Fibroblast of villous mesenchyme (primary cell): ENCODE data around the gene PNPLA7. TPM values are rescaled to one million over a fixed set of nuclear protein-coding genes. Genes with fewer than 3 reads are reported as not detected.
"Not testable (repeated sequence)": the region's sequence is repeated elsewhere in the genome, so short reads cannot be mapped to it uniquely, and the experiment has no call there.

Source experiments
- DNase-seq: peaks from one replicate; pipeline ENCODE4 v3.0.0-alpha.2; 2010; ENCODE audit warnings: low read depth
- H3K4me3 ChIP-seq: 2 replicates; pipeline ENCODE4 v1.5.1; 2011; ENCODE audit warnings: low read depth, mild to moderate bottlenecking, low read length
- CTCF ChIP-seq: IDR thresholded peaks from 2 replicates; pipeline ENCODE4 v1.5.1; 2012; ENCODE audit warnings: low read depth, mild to moderate bottlenecking, low read length; ENCODE audit not compliant: insufficient read depth
- total RNA-seq: library from RNA; depleted of rRNA; stranded (reverse); fragments of >200 nt; gene quantifications from 2 replicates; pipeline ENCODE4 v1.2.3, GENCODE V29; 2012

The PNPLA7 gene
- total RNA-seq, 1 donor = 1.3 TPM

GRCh38 chr9:137524981-137525317, 25.3 kb downstream of the PNPLA7 start:
- no peak for TF ChIP-seq CTCF
- H3K4me3 ChIP-seq = no peak overlapping the region
- no peak for DNase-seq

- DNase-seq = no peak
- no peak overlapping the region for H3K4me3 ChIP-seq
- TF ChIP-seq CTCF = no peak
These were observed 25.8 kb downstream of the PNPLA7 start for GRCh38 chr9:137524161-137524980.

GRCh38 chr9:137522746-137523455, 27.3 kb downstream of the PNPLA7 start:
- H3K4me3 ChIP-seq = no peak overlapping the region
- no peak for DNase-seq
- no peak for TF ChIP-seq CTCF

GRCh38 chr9:137521405-137521985, 28.7 kb downstream of the PNPLA7 start:
- no peak for TF ChIP-seq CTCF
- DNase-seq = no peak
- no peak overlapping the region for H3K4me3 ChIP-seq

GRCh38 chr9:137520614-137521404, 29.4 kb downstream of the PNPLA7 start:
- TF ChIP-seq CTCF = no peak
- DNase-seq = no peak
- H3K4me3 ChIP-seq = no peak overlapping the region

- no peak for TF ChIP-seq CTCF
- H3K4me3 ChIP-seq = no peak overlapping the region
- DNase-seq = no peak
These were observed 30.6 kb downstream of the PNPLA7 start for GRCh38 chr9:137519553-137519952.

GRCh38 chr9:137518661-137519459, 31.3 kb downstream of the PNPLA7 start:
- H3K4me3 ChIP-seq, DNase-seq: not testable (repeated sequence)
